ENCODE results near the gene THADA. TPM values are rescaled to one million over a fixed set of nuclear protein-coding genes. Genes with fewer than 3 reads are reported as not detected.

Gene THADA
- total RNA-seq, 3 donors from 2014 or later, result 50.3 to 60.4 (median 57.0) TPM

GRCh38 chr2:43207553-43208300 lies 388.1 kb downstream of the THADA start:
- Mint-ChIP-seq H3K36me3 (ENCODE audit: insufficient read depth) (no peaks in the 10 kb centered on the region), H3K9me3 (no peaks in the 10 kb centered on the region), H3K4me3 (peak overlapping the region; percentile 21), H3K27me3 (ENCODE audit: low read depth) (no peaks in the 10 kb centered on the region), H3K4me1 (ENCODE audit: low read depth) (peaks cover 31% of the 10 kb centered on the region)
- ATAC-seq (no peak), DNase-seq (no peak)

- Mint-ChIP-seq H3K36me3 (ENCODE audit: insufficient read depth) (no peaks in the 10 kb centered on the region), H3K9me3 (no peaks in the 10 kb centered on the region), H3K4me1 (ENCODE audit: low read depth) (peaks cover 29% of the 10 kb centered on the region), H3K4me3 (no peak overlapping the region), H3K27me3 (ENCODE audit: low read depth) (no peaks in the 10 kb centered on the region)
- DNase-seq (no peak), ATAC-seq (no peak)
Measured at GRCh38 chr2:43206602-43207001, 389.2 kb downstream of the THADA start.

- H3K4me1 Mint-ChIP-seq (ENCODE audit: low read depth), result peaks cover 30% of the 10 kb centered on the region
- H3K9me3 Mint-ChIP-seq, result no peaks in the 10 kb centered on the region
- no peaks in the 10 kb centered on the region for H3K27me3 Mint-ChIP-seq (ENCODE audit: low read depth)
- DNase-seq, result no peak
- no peak overlapping the region for H3K4me3 Mint-ChIP-seq
- no peaks in the 10 kb centered on the region for H3K36me3 Mint-ChIP-seq (ENCODE audit: insufficient read depth)
- no peak for ATAC-seq
Measured at GRCh38 chr2:43203373-43203772, 392.5 kb downstream of the THADA start.

- no peak for DNase-seq
- Mint-ChIP-seq H3K4me1 (ENCODE audit: low read depth) (peaks cover 27% of the 10 kb centered on the region), H3K9me3 (no peaks in the 10 kb centered on the region), H3K36me3 (ENCODE audit: insufficient read depth) (no peaks in the 10 kb centered on the region), H3K27me3 (ENCODE audit: low read depth) (no peaks in the 10 kb centered on the region), H3K4me3 (no peak overlapping the region)
- ATAC-seq, result no peak
Measured at GRCh38 chr2:43202289-43202688, 393.5 kb downstream of the THADA start.

GRCh38 chr2:43201497-43201896 lies 394.3 kb downstream of the THADA start:
- no peaks in the 10 kb centered on the region for H3K27me3 Mint-ChIP-seq (ENCODE audit: low read depth)
- H3K4me1 Mint-ChIP-seq (ENCODE audit: low read depth), result peaks cover 34% of the 10 kb centered on the region
- no peak for DNase-seq
- no peak for ATAC-seq
- no peaks in the 10 kb centered on the region for H3K36me3 Mint-ChIP-seq (ENCODE audit: insufficient read depth)
- H3K9me3 Mint-ChIP-seq, result no peaks in the 10 kb centered on the region
- no peak overlapping the region for H3K4me3 Mint-ChIP-seq

- no peaks in the 10 kb centered on the region for H3K27me3 Mint-ChIP-seq (ENCODE audit: low read depth)
- DNase-seq, result no peak
- no peaks in the 10 kb centered on the region for H3K9me3 Mint-ChIP-seq
- ATAC-seq, result no peak
- peaks cover 33% of the 10 kb centered on the region for H3K4me1 Mint-ChIP-seq (ENCODE audit: low read depth)
- no peak overlapping the region for H3K4me3 Mint-ChIP-seq
- no peaks in the 10 kb centered on the region for H3K36me3 Mint-ChIP-seq (ENCODE audit: insufficient read depth)
Measured at GRCh38 chr2:43201016-43201415, 394.8 kb downstream of the THADA start.

GRCh38 chr2:43199492-43200488 lies 396.0 kb downstream of the THADA start:
- H3K27me3 Mint-ChIP-seq (ENCODE audit: low read depth), result no peaks in the 10 kb centered on the region
- H3K4me3 Mint-ChIP-seq, result no peak overlapping the region
- no peaks in the 10 kb centered on the region for H3K9me3 Mint-ChIP-seq
- peaks cover 39% of the 10 kb centered on the region for H3K4me1 Mint-ChIP-seq (ENCODE audit: low read depth)
- no peaks in the 10 kb centered on the region for H3K36me3 Mint-ChIP-seq (ENCODE audit: insufficient read depth)
- DNase-seq, result no peak
- ATAC-seq, result no peak

GRCh38 chr2:43198263-43198662 lies 397.6 kb downstream of the THADA start:
- Mint-ChIP-seq H3K4me1 (ENCODE audit: low read depth) (peaks cover 54% of the 10 kb centered on the region), H3K4me3 (no peak overlapping the region), H3K27me3 (ENCODE audit: low read depth) (no peaks in the 10 kb centered on the region), H3K9me3 (no peaks in the 10 kb centered on the region), H3K36me3 (ENCODE audit: insufficient read depth) (no peaks in the 10 kb centered on the region)
- no peak for ATAC-seq
- no peak for DNase-seq

GRCh38 chr2:43197588-43197896 lies 398.3 kb downstream of the THADA start:
- H3K27me3 Mint-ChIP-seq (ENCODE audit: low read depth), result no peaks in the 10 kb centered on the region
- ATAC-seq, result no peak

GRCh38 chr2:43196768-43197587 lies 398.9 kb downstream of the THADA start:
- H3K36me3 Mint-ChIP-seq (ENCODE audit: insufficient read depth), result no peaks in the 10 kb centered on the region
- DNase-seq, result no peak
- no peaks in the 10 kb centered on the region for H3K9me3 Mint-ChIP-seq
- peak in 1 of 2 donors; percentile 12 for ATAC-seq
- H3K4me1 Mint-ChIP-seq (ENCODE audit: low read depth), result peaks cover 62% of the 10 kb centered on the region
- H3K4me3 Mint-ChIP-seq, result no peak overlapping the region
- H3K27me3 Mint-ChIP-seq (ENCODE audit: low read depth), result no peaks in the 10 kb centered on the region

More at GRCh38 chr2:43197588-43197896, 398.3 kb downstream of the THADA start:
- Mint-ChIP-seq H3K4me1 (ENCODE audit: low read depth) (peaks cover 61% of the 10 kb centered on the region), H3K4me3 (no peak overlapping the region), H3K9me3 (no peaks in the 10 kb centered on the region), H3K36me3 (ENCODE audit: insufficient read depth) (no peaks in the 10 kb centered on the region)
- no peak for DNase-seq

- H3K9me3 Mint-ChIP-seq, result no peaks in the 10 kb centered on the region
- no peak for DNase-seq
- H3K4me3 Mint-ChIP-seq, result peak overlapping the region; percentile 66
- no peaks in the 10 kb centered on the region for H3K27me3 Mint-ChIP-seq (ENCODE audit: low read depth)
- H3K36me3 Mint-ChIP-seq (ENCODE audit: insufficient read depth), result no peaks in the 10 kb centered on the region
- peak; percentile 1 to 2 for ATAC-seq
- peaks cover 62% of the 10 kb centered on the region for H3K4me1 Mint-ChIP-seq (ENCODE audit: low read depth)
Measured at GRCh38 chr2:43194121-43194869, 401.5 kb downstream of the THADA start.

- Mint-ChIP-seq H3K4me1 (ENCODE audit: low read depth) (peaks cover 60% of the 10 kb centered on the region), H3K27me3 (ENCODE audit: low read depth) (no peaks in the 10 kb centered on the region), H3K36me3 (ENCODE audit: insufficient read depth) (no peaks in the 10 kb centered on the region), H3K4me3 (peak overlapping the region; percentile 66), H3K9me3 (no peaks in the 10 kb centered on the region)
- DNase-seq (no peak), ATAC-seq (no peak)
Measured at GRCh38 chr2:43193652-43194120, 402.2 kb downstream of the THADA start.

- Mint-ChIP-seq H3K9me3 (no peaks in the 10 kb centered on the region), H3K36me3 (ENCODE audit: insufficient read depth) (no peaks in the 10 kb centered on the region), H3K4me1 (ENCODE audit: low read depth) (peaks cover 60% of the 10 kb centered on the region), H3K27me3 (ENCODE audit: low read depth) (no peaks in the 10 kb centered on the region), H3K4me3 (peak overlapping the region; percentile 22)
- no peak for DNase-seq
- ATAC-seq, result no peak
Measured at GRCh38 chr2:43192744-43193651, 402.8 kb downstream of the THADA start.

Data from activated T-cell treated with anti-CD3 and anti-CD28 coated beads, Interleukin-2, amount 50 U/mL, for 4 hours (primary cell).